Activated CD8-positive, alpha-beta memory T cell treated with anti-CD3 and anti-CD28 coated beads, Interleukin-2, amount 50 U/mL, for 24 hours (primary cell): ENCODE measurements around the gene FRK.
"Not testable (repeated sequence)": the region's sequence is repeated elsewhere in the genome, so short reads cannot be mapped to it uniquely, and the experiment has no call there.

Source experiments
- DNase-seq: peaks from one replicate; pipeline ENCODE4 v3.0.0-alpha.2; 2020; ENCODE audit errors: extremely low read depth

FRK gene

GRCh38 chr6:115888687-115889470 lies 171.8 kb downstream of the FRK start:
- not testable (repeated sequence) for DNase-seq

DNA sequence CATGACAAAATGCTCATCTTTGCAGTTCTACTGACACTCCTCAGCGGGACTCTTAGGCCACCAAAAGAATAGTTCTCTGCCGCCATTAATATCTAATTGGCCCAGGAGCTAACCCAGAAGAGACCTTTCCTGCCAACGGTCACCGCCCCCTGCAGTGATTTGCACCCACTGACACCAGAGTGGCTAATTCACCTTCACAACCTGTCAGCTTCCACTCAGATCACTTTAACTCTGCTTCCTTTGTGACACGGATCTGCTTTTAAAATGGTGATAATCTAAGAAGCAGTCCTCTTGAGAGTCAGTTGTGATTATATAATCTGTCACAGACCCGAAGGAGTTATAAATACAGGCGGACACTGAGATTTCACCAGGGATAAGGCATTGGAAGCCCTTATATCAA lies 172.8 kb downstream of the FRK start:
- no peak for DNase-seq

GRCh38 chr6:115885636-115886366 lies 174.9 kb downstream of the FRK start:
- no peak for DNase-seq

DNA sequence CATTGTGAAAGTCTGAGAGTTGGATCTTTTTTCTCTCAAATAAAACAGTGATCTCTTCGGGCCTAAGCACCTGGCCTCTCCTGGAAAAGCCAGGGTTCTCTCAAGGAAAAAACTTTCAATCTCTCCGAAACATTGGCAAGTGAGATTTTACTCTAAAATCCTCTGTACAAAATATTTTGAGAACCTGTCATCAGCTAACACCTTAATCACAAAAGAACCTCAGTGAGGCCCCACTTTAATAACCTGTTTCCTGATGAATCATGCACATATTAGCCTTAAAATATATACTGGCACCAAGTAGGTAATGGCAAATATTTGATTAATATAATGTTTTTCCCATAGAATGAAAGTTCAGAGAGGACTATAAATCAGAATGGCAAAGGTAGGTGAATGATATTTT lies 177.9 kb downstream of the FRK start:
- DNase-seq = no peak

- no peak for DNase-seq
Measured at GRCh38 chr6:115882174-115882573, 178.5 kb downstream of the FRK start.
